HG03439 (cell line): ENCODE measurements around the gene MPEG1.

ENCODE experiments used
- ATAC-seq: cut with Tn5 transposase; IDR thresholded peaks from one replicate; pipeline ENCODE4 v1.9.1; 2021; ENCODE audit warnings: mild to moderate bottlenecking, moderate library complexity; ENCODE audit not compliant: unreplicated experiment

MPEG1 gene

GRCh38 chr11:59219836-59220235 lies 7.1 kb upstream of the MPEG1 start:
- no peak for ATAC-seq

GRCh38 chr11:59218893-59219292 lies 6.2 kb upstream of the MPEG1 start:
- ATAC-seq: no peak

GRCh38 chr11:59218319-59218718 lies 5.6 kb upstream of the MPEG1 start:
- ATAC-seq: no peak

GRCh38 chr11:59216641-59217564 lies 4.2 kb upstream of the MPEG1 start:
- peak; percentile 92 for ATAC-seq

- ATAC-seq: no peak
These were observed 1.6 kb upstream of the MPEG1 start for GRCh38 chr11:59214141-59214893.

- ATAC-seq: no peak
These were observed 505 bp downstream of the MPEG1 start for GRCh38 chr11:59212222-59212621.

- no peak for ATAC-seq
These were observed 3.8 kb downstream of the MPEG1 start for GRCh38 chr11:59208956-59209355.

GRCh38 chr11:59207988-59208451 lies 4.7 kb downstream of the MPEG1 start:
- peak; percentile 73 for ATAC-seq

GRCh38 chr11:59206635-59207034 lies 6.1 kb downstream of the MPEG1 start:
- no peak for ATAC-seq

- no peak for ATAC-seq
These were observed 7.1 kb downstream of the MPEG1 start for GRCh38 chr11:59205648-59206047.

GRCh38 chr11:59204746-59205145 lies 8.0 kb downstream of the MPEG1 start:
- no peak for ATAC-seq

- ATAC-seq: no peak
These were observed 11.4 kb downstream of the MPEG1 start for GRCh38 chr11:59201353-59201752.

GRCh38 chr11:59200423-59200746 lies 12.3 kb downstream of the MPEG1 start:
- ATAC-seq: no peak

- peak; percentile 48 for ATAC-seq
These were observed 12.9 kb downstream of the MPEG1 start for GRCh38 chr11:59199546-59200422.

- no peak for ATAC-seq
These were observed 14.0 kb downstream of the MPEG1 start for GRCh38 chr11:59198726-59199125.

- ATAC-seq: no peak
These were observed 14.7 kb downstream of the MPEG1 start for GRCh38 chr11:59197991-59198390.

- no peak for ATAC-seq
These were observed 15.9 kb downstream of the MPEG1 start for GRCh38 chr11:59196777-59197176.

GRCh38 chr11:59195586-59195985 lies 17.1 kb downstream of the MPEG1 start:
- ATAC-seq: no peak

- ATAC-seq: no peak
These were observed 19.1 kb downstream of the MPEG1 start for GRCh38 chr11:59193587-59194130.

GRCh38 chr11:59192446-59193020 lies 20.2 kb downstream of the MPEG1 start:
- ATAC-seq: no peak
